Kidney epithelial cell (primary cell): ENCODE data around the gene BCOR. TPM values are rescaled to one million over a fixed set of nuclear protein-coding genes. Genes with fewer than 3 reads are reported as not detected.

Source experiments
- DNase-seq: peaks from one replicate; pipeline ENCODE4 v3.0.0-alpha.2; 2010; ENCODE audit warnings: low read depth
- H3K27me3 ChIP-seq: 2 replicates; pipeline ENCODE4 v1.6.0; 2011; ENCODE audit warnings: low read length; ENCODE audit not compliant: control insufficient read depth, insufficient read depth
- H3K36me3 ChIP-seq: 2 replicates; pipeline ENCODE4 v1.5.1; 2011; ENCODE audit warnings: low read length; ENCODE audit not compliant: control insufficient read depth, insufficient read depth
- H3K4me3 ChIP-seq: 2 replicates; pipeline ENCODE4 v1.5.1; 2011; ENCODE audit warnings: low read depth, mild to moderate bottlenecking, control low read depth, low read length
- CTCF ChIP-seq: IDR thresholded peaks from 2 replicates; pipeline ENCODE4 v1.5.1; 2011; ENCODE audit warnings: mild to moderate bottlenecking, moderate library complexity, low read length, control low read depth, inconsistent platforms; ENCODE audit not compliant: insufficient read depth, poor library complexity, severe bottlenecking
- total RNA-seq: library from RNA; depleted of rRNA; stranded (reverse); fragments of >200 nt; gene quantifications from 2 replicates; pipeline ENCODE4 v1.2.3, GENCODE V29; 2015

The BCOR gene
- total RNA-seq, 1 donor from 2014 or later: 29.5 TPM

- DNase-seq: no peak
- H3K36me3 ChIP-seq: no peaks in the 10 kb centered on the region
Observed at GRCh38 chrX:40144576-40144975, 46.8 kb upstream of the BCOR start.

GRCh38 chrX:40143987-40144386, 46.2 kb upstream of the BCOR start:
- TF ChIP-seq CTCF: no peak
- H3K27me3 ChIP-seq: peaks cover 32% of the 10 kb centered on the region
- no peak for DNase-seq
- no peaks in the 10 kb centered on the region for H3K36me3 ChIP-seq
- H3K4me3 ChIP-seq: no peak overlapping the region

More at GRCh38 chrX:40144576-40144975, 46.8 kb upstream of the BCOR start:
- TF ChIP-seq CTCF: no peak
- Histone ChIP-seq H3K4me3 (no peak overlapping the region), H3K27me3 (peaks cover 32% of the 10 kb centered on the region)

GRCh38 chrX:40143001-40143400, 45.2 kb upstream of the BCOR start:
- Histone ChIP-seq H3K27me3 (peaks cover 29% of the 10 kb centered on the region), H3K36me3 (no peaks in the 10 kb centered on the region), H3K4me3 (no peak overlapping the region)
- DNase-seq: no peak
- no peak for TF ChIP-seq CTCF

GRCh38 chrX:40142417-40142816, 44.7 kb upstream of the BCOR start:
- DNase-seq: no peak
- TF ChIP-seq CTCF: no peak
- Histone ChIP-seq H3K36me3 (no peaks in the 10 kb centered on the region), H3K4me3 (no peak overlapping the region), H3K27me3 (peaks cover 23% of the 10 kb centered on the region)

GRCh38 chrX:40140706-40141499, 43.1 kb upstream of the BCOR start:
- TF ChIP-seq CTCF: no peak
- H3K4me3 ChIP-seq: no peak overlapping the region
- H3K36me3 ChIP-seq: no peaks in the 10 kb centered on the region
- DNase-seq: peak; percentile 38
- peaks cover 12% of the 10 kb centered on the region for H3K27me3 ChIP-seq

- peak; percentile 44 for DNase-seq
- Histone ChIP-seq H3K4me3 (no peak overlapping the region), H3K36me3 (no peaks in the 10 kb centered on the region), H3K27me3 (no peaks in the 10 kb centered on the region)
- no peak for TF ChIP-seq CTCF
Observed at GRCh38 chrX:40132751-40133150, 35.0 kb upstream of the BCOR start.
